Measurements from ENCODE around the gene PPP2R2D.
"Not testable (repeated sequence)": the region's sequence is repeated elsewhere in the genome, so short reads cannot be mapped to it uniquely, and the experiment has no call there.

PPP2R2D gene

DNA sequence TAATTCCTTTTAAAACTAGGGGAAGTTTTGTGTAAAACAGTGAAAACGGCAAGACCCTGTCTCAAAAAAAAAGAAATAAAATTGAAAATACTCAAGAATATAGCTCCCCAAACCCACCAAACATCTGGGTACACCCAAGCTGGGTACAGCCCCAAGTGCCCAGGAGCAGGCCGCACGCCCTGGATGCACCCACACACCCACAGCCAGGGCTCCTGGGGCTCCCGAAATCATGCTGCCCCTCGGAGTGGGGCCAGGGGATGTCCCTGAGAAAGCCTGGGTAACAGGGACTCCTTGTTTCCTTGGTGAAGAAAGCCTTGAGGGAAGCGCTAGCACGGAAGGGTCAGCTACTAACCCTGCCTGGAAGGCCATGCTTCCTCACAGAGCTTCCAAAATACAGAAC is 70.8 kb downstream of the PPP2R2D start:
- FAIRE-seq: no peak
- DNase-seq (ENCODE audit: insufficient read length, low spot score): no peak

GRCh38 chr10:131972474-131973071 is 71.8 kb downstream of the PPP2R2D start:
- FAIRE-seq (no peak), DNase-seq (ENCODE audit: insufficient read length, low spot score) (no peak)

GRCh38 chr10:131973160-131973951 is 72.5 kb downstream of the PPP2R2D start:
- FAIRE-seq (no peak), DNase-seq (ENCODE audit: insufficient read length, low spot score) (no peak)

GRCh38 chr10:131974034-131974817 is 73.4 kb downstream of the PPP2R2D start:
- no peak for DNase-seq (ENCODE audit: insufficient read length, low spot score)

DNA sequence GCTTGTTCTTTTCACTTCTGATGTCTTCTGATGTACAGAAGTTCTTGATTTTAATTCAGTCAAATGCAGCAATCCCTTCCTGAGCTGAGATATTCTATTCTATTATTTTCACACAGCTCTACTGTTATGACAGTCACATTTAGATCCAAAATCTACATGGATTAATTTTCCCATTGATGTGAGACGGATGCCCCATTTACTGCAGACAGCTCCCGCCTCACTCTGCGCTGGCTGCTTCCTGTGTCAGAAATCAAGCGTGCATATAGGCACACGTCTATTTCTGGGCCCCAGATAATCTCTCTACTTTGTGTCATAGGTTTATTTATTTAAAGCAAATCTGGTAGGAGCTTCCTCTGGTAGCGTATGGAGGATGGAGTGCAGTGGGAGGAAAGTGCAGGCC is 74.2 kb downstream of the PPP2R2D start:
- DNase-seq (ENCODE audit: insufficient read length, low spot score) (no peak), FAIRE-seq (no peak)

More at GRCh38 chr10:131974034-131974817, 73.4 kb downstream of the PPP2R2D start:
- no peak for FAIRE-seq

GRCh38 chr10:131975796-131976195 is 75.0 kb downstream of the PPP2R2D start:
- FAIRE-seq: no peak

DNA sequence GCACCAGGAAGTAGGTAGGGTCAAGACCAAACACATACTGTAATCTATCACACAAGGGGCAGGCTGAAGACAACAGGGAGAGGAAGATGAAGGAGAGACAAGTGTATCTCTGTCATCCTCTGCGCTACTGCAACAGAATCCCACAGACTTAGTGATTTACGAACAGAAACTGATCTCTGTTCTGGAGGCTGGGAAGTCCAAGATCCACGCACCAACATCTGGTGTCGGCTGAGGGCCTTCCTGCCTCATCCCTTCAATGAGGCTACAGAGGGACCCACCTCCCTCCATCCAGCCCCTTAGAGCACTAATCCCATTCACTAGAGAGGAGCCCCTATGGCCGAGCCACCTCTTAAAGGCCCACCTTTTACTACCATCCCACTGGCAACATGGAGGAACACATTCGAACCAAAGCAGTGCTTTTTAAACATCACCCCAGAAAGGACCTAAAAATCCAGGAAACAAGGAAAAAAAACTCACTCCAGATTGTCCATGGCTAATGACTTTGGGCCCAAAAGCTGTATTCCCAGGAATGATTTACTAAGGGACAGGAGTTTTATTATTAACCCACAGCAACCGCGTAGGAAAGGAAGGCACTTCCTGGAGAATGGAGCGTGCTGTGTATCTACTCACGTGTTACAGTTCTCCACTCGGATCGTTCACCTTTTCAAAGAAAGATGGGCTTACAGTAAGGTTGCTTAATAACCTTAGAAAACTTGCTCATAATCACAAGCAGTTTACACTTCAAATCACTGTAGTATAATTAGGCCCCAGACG is 76.7 kb downstream of the PPP2R2D start:
- FAIRE-seq: no peak
- DNase-seq (ENCODE audit: insufficient read length, low spot score): no peak

More at GRCh38 chr10:131975796-131976195, 75.0 kb downstream of the PPP2R2D start:
- DNase-seq (ENCODE audit: insufficient read length, low spot score): no peak

DNA sequence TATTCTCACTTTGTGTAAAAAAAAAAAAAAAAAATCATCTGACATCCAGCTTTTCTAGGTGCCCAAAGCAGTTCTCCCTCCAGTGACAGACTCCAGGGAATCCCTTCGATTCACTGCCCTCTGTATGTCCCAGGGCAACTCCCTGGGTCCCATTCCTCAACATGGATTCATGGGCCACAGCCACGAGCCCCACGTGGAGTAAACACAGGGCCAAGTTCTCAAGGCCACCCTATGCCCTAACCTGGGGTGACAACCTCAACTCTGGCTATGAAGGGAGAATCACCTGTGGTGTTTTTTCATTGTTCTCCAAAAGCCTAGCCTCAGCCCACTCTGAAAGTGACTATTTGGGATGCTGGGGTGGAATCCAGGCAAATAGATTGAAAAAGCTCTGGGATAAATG is 77.6 kb downstream of the PPP2R2D start:
- DNase-seq (ENCODE audit: insufficient read length, low spot score): no peak
- no peak for FAIRE-seq

DNA sequence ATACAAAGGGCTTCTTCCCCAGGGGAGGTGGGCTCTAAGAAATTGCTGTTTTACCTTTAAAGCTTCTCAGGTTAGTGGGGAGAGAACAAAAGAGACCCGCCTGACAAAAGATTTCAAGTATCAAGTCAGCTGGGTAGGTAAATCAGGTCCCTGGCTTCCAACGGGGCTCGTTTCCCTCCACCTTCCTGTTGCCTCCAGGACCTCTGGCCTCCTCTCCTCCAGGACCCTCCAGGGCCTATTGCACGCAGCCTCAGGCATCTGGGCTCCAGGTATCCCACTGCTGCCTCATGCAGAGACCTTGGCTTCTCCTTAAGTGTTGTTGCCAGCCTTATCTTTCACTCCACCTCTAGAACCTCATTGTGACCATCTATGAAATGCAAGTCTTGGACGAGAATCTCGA is 78.0 kb downstream of the PPP2R2D start:
- FAIRE-seq: no peak

DNA sequence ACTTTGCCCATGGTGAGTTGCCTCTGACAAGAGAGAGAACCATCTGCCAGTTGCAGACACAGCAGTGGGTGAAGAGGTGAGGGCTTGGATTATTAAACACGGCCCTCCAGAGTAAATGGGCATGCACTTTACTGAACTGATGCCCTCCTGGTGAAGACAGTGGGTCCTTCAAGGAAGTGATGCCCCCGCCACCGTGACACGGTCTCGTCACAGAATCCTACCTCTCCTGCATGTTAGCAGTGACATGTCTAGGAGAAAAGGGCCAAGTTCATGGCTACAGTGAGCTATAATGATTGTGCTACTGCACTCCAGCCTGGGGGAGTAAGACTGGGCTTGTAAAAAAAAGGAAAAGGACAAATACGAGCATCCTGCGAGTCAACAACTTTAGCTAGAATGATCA is 78.5 kb downstream of the PPP2R2D start:
- no peak for DNase-seq (ENCODE audit: insufficient read length, low spot score)
- FAIRE-seq: no peak

More for the DNA sequence above, 78.0 kb downstream of the PPP2R2D start:
- no peak for DNase-seq (ENCODE audit: insufficient read length, low spot score)

GRCh38 chr10:131979821-131980270 is 79.0 kb downstream of the PPP2R2D start:
- DNase-seq (ENCODE audit: insufficient read length, low spot score) (no peak), FAIRE-seq (no peak)

- FAIRE-seq (no peak), DNase-seq (ENCODE audit: insufficient read length, low spot score) (no peak)
These were observed 79.5 kb downstream of the PPP2R2D start for GRCh38 chr10:131980321-131980720.

- FAIRE-seq: no peak
- DNase-seq (ENCODE audit: insufficient read length, low spot score): no peak
These were observed 80.1 kb downstream of the PPP2R2D start for GRCh38 chr10:131980761-131981428.

DNA sequence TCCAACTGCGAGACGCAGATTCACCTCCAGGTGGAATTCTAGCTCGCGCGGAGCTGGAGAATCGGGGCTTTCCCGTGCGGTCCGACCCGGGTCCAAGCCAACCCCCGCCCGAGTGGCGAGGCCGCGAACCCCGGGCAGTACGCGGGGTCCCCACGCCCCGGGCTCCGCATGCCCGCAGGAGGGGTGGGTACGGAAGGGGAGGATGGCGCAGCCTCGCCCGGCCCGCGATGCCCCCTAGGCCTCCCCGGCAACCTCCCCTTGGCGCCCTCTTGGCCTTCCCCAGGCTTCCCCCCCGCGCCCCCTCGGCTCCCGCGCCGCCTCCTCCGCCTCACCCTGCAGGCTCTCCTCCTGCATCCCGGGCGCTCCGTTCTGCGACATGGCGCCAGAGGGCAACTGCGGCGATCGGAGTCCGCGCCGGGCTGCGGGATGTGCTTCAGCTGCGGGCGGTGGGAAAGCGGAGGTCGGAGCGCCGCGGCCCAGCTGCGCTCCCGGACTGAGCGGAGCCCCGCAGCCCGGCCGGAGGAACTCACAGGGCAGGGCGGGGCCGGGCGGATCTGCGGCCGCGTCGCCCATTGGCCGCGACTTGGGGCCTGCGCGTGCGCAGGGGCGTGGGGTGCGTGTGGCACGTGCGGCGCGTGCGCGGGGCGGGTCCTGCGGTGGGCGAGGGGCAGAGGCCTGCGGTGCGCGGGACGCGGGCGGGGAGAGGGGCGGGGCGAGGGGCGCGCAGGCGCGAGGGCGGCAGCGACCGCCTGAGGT is 80.8 kb downstream of the PPP2R2D start, which contains the start of gene BNIP3:
BNIP3 (minus strand) TSS at position 495 of the 756 bp plus-strand sequence; CDS start at position 378, 117 bp downstream.
- FAIRE-seq (peak; percentile 28), DNase-seq (ENCODE audit: insufficient read length, low spot score) (peak; percentile 86)

DNA sequence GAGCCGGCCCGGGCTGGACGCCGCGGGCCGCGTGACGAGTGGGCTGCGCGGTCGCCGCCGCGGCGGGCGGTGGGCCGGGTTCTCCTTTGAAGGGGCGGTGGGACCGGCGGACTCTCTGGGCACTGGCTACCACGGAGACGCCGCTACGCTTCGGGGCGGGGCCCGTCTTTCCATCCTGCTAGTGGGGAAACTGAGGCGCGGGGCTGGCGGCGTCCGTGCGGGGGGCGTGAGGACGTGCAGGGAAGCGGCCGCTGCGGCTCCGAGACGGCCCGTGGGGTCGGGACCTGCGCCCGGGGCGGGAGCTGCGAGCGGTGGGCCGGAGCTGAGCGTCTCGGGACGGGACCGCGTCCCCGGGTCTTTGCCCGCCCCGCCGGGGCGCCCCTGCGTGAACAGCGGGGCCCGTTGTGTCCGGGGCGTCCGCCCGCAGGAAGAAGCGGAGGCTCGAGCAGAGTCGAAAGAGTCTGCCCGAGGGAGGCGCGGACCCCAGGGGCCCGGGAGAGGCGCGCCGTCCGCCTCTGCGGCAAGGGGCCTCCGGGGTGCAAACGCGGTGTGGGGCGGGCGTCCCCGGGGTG is 81.5 kb downstream of the PPP2R2D start:
- FAIRE-seq: no peak
- no peak for DNase-seq (ENCODE audit: insufficient read length, low spot score)

- DNase-seq (ENCODE audit: insufficient read length, low spot score) (no peak), FAIRE-seq (no peak)
These were observed 82.0 kb downstream of the PPP2R2D start for GRCh38 chr10:131982796-131983195.

- DNase-seq (ENCODE audit: insufficient read length, low spot score) (peak; percentile 42), FAIRE-seq (no peak)
These were observed 83.0 kb downstream of the PPP2R2D start for GRCh38 chr10:131983780-131984179.

DNA sequence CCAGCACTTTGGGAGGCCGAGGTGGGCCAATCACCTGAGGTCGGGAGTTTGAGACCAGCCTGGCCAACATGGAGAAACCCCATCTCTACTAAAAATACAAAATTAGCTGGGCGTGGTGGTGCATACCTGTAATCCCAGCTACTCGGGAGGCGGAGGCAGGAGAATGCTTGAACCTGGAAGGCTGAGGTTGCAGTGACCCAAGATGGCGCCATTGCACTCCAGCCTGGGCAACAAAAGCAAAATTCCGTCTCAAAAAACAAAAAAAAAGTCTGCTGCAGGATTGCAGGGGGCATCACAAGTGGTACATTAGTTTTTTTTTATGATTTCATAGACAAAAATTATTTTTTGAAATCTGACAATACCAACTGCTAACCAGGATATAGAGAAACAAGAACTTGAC is 86.0 kb downstream of the PPP2R2D start:
- not testable (repeated sequence) for FAIRE-seq; DNase-seq (ENCODE audit: insufficient read length, low spot score)

GRCh38 chr10:131987301-131987700 is 86.5 kb downstream of the PPP2R2D start:
- DNase-seq (ENCODE audit: insufficient read length, low spot score); FAIRE-seq: not testable (repeated sequence)
